ENCODE data around the gene MIA2.
A peak's percentile ranks its signal among the peaks of the same experiment; 100 is the strongest.
"Not testable (repeated sequence)": the region's sequence is repeated elsewhere in the genome, so short reads cannot be mapped to it uniquely, and the experiment has no call there.

The MIA2 gene

DNA sequence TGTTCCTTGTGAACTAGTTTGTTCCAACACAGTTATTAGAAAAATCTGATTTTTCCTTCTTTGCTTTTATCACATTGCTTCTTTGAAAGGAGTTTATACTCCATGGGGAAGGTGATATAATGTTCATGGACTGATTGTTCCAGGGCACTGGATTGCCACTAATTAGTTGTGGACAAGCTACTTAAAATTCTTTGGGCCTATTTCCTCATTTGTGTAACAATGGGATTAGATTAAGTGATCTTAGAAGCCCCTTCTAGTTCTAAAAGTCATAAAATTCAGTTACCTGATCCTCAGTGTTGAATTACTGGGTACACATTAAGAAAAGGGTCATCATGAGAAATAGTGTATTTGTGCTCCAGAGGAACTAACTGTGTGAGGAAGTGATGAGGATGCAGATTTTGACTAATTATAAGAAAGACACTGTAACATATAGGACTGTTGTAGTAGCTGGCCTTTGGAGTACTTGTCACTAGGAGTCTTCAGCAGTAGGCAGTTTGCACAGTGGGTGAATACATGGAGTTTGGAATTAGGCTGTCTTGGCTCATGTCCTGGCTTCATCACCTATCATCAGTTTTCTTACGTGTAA, 82.2 kb downstream of the MIA2 start:
- DNase-seq (ENCODE audit: insufficient read length, low spot score) = no peak
- TF ChIP-seq POLR2A (IDR thresholded peaks at IDR 0.05; ENCODE audit: low read depth, low read length) = no peak
- no peak for FAIRE-seq

DNA sequence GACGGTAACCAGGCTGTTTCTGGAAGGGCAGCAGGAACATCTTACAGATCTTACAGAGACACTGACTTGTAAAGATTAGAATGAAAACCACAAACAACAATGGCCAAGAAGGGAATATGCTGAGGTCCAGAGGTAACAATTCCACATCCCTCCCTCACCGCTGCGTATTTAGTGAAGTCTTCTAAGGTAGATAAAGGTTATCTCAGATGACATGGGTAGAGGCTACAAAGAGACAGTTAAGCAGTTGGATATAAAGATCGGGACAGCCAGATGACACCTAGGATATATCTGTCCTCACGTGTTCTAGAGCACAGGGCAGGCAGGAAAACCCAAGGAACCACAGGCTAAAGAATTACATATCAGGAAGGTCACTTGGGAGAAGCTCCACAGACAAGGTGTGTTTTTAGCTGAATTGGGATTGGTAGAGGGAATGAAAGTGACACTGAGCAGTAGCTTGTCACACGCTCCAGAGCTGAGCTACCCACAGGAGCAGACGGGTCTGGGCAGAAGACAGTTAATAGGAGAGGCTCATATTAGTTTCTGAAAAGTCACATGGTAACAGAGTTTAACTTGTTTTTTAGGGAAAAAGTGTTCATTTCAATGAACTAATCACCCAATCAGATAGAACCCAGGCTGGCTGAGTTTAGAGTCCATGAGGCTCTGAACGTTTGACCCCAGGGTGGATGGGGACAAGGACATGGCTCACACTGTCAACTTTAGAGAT, 83.3 kb downstream of the MIA2 start:
- DNase-seq (ENCODE audit: insufficient read length, low spot score) (no peak), FAIRE-seq (no peak)
- TF ChIP-seq POLR2A (IDR thresholded peaks at IDR 0.05; ENCODE audit: low read depth, low read length) = no peak

DNA sequence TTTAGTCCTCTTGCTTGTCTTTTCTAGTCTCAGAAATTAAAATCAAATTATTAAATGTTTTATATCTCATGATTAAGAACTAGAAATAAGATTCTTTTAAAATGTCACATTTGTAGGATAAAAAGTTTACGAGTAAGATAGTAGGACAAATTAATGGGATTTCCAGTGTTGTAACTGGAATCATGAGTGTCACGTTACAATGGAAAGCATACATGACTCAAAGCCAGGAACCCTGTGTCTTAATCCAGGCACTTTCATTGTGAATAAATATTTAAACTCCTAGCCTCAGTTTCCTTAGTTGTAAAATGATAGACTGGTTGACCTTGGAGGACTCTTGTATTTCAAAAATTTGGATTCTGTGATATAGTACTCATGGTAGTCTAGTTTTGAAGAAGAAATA, 84.9 kb downstream of the MIA2 start:
- FAIRE-seq = no peak
- no peak for TF ChIP-seq POLR2A (IDR thresholded peaks at IDR 0.05; ENCODE audit: low read depth, low read length)

DNA sequence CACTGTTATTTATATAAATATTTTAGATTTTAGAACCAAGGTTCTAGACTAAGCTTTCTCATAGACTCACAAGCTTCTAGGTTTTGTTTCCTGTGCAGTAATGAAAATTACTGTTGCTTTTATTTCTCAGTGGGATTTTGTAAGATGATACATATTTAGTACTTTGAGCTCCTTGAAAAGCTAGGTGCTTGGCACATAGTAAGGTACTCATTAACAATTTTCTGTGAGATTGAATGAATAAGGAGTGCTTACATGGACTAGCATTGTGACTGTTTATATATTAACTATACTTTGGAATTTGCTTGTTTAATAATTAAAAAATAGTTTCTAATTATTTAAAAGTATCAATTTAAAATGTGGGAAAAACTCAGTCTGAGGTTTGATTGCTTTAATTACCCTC, 85.7 kb downstream of the MIA2 start:
- TF ChIP-seq POLR2A (IDR thresholded peaks at IDR 0.05; ENCODE audit: low read depth, low read length) = no peak
- no peak for DNase-seq (ENCODE audit: insufficient read length, low spot score)
- FAIRE-seq = no peak

More for the DNA sequence above, 84.9 kb downstream of the MIA2 start:
- no peak for DNase-seq (ENCODE audit: insufficient read length, low spot score)

DNA sequence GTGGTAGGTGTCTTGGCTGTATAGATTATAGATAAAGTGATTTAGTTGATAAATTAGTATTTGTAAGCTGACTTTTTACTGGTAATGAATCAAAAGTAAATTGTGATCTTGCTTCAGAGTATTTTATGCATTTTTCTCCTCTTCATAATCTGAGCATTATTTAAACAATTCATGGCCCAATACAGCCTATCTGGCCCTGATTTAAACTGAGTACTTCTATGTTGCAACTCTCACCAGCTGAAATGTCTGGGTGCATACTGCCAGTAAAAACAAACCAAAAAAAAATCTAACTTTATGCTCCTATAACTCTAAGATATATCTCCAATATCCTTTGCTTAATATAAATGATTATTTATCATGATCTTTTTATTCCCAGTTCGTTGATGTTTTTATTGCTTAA, 86.6 kb downstream of the MIA2 start:
- no peak for TF ChIP-seq POLR2A (IDR thresholded peaks at IDR 0.05; ENCODE audit: low read depth, low read length)
- DNase-seq (ENCODE audit: insufficient read length, low spot score) (no peak), FAIRE-seq (no peak)

DNA sequence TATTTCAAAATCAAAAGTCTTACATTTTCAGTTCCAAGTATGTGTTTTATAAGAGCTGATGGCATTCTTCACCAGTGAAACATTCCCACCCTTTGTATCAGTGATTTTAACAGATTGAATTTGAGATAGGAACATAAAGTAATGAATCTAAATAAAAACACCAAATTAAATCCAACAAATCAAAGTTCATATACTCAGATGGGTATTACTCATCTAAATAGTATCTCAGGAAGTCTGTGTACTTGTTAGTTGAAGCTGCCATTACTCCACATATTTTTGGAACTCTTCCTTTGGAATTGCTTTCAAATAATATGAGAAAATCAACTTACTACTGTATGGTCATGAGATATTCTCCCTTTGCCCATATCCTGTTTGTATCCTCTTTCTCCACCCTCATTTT, 89.1 kb downstream of the MIA2 start:
- no peak for FAIRE-seq
- DNase-seq (ENCODE audit: insufficient read length, low spot score) = no peak
- no peak for TF ChIP-seq POLR2A (IDR thresholded peaks at IDR 0.05; ENCODE audit: low read depth, low read length)

DNA sequence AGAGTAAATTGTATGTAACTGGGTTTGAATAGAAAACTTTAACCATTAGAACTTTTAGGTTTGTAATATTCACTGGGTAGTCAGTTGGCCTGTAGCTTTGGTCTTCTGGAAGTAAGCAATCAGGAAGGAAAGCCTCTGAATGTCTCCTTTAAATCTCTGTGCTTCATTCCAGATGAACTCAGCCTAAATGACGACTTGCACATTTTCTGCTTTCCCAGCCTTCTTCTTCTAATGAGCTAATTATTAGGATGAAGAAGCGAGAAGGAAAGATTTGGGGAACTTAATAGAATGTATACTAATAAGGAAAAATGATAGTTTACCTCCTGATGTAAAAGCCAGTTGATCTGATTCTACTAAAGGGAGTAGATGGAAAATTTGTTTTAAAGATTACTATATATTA, 90.4 kb downstream of the MIA2 start:
- FAIRE-seq (no peak), DNase-seq (ENCODE audit: insufficient read length, low spot score) (no peak)
- TF ChIP-seq POLR2A (IDR thresholded peaks at IDR 0.05; ENCODE audit: low read depth, low read length) = no peak

DNA sequence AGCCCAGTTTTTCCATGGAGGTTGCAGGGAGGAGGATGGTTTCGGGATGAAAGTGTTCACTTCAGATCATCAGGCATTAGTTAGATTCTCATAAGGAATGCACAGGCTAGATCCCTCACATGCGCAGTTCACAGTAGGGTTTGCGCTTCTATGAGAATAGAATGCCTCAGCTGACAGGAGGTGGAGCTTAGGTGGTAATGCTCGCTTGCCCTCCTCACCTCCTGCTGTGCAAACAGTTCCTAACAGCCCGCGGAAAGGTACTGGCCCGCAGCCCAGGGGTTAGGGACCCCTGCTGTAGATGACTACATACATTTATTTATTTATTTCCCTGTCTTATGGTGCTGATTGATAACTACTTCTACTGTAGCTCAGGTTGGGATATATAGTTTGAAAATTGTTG, 105.3 kb downstream of the MIA2 start:
- FAIRE-seq = no peak
- DNase-seq (ENCODE audit: insufficient read length, low spot score) = peak; percentile 2

DNA sequence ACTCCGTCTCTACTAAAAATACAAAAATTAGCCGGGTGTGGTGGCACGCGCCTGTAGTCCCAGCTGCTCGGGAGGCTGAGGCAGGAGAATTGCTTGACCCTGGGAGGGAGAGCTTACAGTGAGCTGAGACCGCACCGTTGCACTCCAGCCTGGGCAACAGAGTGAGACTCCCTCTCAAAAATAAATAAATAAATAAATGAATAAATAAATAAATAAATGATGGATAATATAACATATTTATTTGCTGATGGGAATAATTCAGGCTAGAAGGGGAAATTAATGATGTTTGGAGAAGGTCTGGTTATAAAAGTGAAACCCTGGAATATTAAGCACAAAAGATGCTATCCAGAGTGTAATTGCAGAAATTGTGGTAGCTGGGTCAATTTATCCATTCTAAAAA, 107.4 kb downstream of the MIA2 start:
- FAIRE-seq; DNase-seq (ENCODE audit: insufficient read length, low spot score): not testable (repeated sequence)

More for the DNA sequence above, 105.3 kb downstream of the MIA2 start:
- no peak for TF ChIP-seq POLR2A (IDR thresholded peaks at IDR 0.05; ENCODE audit: low read depth, low read length)

DNA sequence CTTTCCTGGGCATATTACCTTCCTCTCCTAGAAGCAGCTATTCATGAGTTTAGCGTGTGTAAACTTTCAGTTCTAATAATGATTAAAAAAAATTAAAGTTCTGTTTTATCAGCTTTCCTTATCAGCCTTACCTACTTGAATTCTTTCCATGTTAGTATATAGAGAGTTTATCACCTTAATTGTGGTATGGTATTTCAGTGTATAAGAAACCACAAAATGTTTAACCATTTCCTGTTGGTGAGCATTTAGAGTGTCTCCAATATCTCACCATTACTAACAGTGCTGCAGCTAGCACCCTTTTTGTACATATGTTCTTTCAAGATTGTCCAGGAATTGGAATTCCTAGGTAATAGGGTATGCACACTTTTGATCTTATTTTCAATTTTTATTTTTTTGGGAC, 109.1 kb downstream of the MIA2 start:
- no peak for TF ChIP-seq POLR2A (IDR thresholded peaks at IDR 0.05; ENCODE audit: low read depth, low read length)
- DNase-seq (ENCODE audit: insufficient read length, low spot score) (no peak), FAIRE-seq (no peak)

DNA sequence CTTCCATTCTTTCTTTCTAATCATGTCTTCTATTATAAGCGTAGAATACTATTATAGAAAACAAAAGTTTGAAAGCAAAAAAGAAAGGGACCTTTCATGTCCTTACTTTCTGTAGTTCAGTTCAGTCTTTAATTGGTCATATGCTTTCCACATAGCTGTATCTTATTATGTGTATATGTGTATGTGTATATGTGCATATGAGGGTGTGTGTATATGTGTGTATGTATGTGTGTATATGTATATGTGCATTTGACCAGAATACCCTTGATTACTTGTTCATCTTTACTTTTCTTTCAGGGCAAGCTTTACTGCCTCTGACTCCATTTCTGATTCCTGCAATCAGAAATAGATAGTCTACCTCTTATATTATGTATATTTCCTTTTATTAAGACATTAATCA, 109.9 kb downstream of the MIA2 start:
- no peak for FAIRE-seq
- no peak for TF ChIP-seq POLR2A (IDR thresholded peaks at IDR 0.05; ENCODE audit: low read depth, low read length)
- DNase-seq (ENCODE audit: insufficient read length, low spot score) = no peak

DNA sequence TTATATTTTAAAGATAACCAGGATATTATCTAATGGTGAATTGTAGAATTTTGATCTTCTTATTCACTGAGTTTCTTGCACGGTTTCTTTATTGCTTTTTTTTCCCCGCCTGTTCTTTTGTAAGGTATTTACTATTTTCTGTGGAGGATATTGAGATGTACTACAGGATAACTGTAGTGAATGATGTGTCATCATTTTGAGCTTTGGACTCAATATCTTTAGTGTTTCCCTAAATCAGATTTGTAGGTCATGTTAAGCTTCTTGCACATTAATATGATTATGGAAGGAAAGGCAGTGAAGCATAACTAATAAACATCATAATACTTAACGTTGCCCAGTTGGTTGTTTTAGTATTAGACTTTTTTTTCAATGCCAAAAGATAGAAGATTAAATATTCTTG, 117.2 kb downstream of the MIA2 start:
- DNase-seq (ENCODE audit: insufficient read length, low spot score) (no peak), FAIRE-seq (no peak)
- TF ChIP-seq POLR2A (IDR thresholded peaks at IDR 0.05; ENCODE audit: low read depth, low read length) = no peak

DNA sequence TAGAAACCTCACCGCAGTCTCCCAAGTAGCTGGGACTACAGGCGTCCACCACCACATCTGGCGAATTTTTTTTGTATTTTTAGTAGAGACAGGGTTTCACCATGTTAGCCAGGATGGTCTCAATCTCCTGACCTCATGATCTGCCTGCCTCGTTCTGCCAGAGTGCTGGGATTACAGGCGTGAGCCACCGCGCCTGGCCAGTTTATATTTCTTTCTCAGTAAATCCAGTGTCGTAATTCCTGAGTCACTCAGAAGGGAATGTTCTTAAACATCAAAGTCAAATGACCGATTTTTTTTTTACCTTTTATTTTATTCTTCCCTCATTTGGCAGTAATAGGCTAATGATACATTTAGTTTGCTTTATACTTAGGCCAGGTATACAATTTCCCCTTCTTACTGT, 118.0 kb downstream of the MIA2 start:
- no peak for TF ChIP-seq POLR2A (IDR thresholded peaks at IDR 0.05; ENCODE audit: low read depth, low read length)
- DNase-seq (ENCODE audit: insufficient read length, low spot score) (no peak), FAIRE-seq (no peak)

DNA sequence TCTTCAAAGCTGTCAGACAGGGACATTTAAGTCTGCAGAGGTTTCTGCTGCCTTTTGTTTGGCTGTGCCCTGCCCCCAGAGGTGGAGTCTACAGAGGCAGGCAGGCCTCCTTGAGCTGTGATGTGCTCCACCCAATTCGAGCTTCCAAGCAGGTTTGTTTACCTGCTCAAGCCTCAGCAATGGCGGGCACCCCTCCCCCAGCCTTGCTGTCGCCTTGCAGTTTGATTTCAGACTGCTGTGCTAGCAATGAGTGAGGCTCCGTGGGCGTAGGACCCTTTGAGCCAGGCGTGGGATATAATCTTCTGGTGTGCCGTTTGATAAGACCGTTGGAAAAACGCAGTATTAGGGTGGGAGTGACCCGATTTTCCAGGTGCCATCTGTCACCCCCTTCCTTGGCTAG, 125.4 kb downstream of the MIA2 start:
- DNase-seq (ENCODE audit: insufficient read length, low spot score); FAIRE-seq: not testable (repeated sequence)

DNA sequence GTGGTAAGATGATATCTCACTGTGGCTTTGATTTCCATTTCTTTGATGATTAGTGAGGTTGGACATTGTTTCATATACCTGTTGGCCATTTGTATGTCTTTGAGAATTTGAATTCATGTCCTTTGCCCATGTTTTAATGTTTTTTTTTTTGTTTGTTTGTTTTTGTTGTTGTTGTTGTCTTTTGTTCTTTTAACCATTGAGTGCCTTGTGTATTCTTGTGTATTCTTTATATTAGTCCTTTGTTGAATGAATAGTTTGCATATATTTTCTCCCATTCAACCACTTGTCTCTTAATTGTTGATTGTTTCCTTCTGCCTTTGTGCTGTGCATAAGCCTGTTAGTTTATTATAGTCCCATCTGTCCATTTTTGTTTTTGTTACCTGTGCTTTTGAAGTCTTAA, 126.6 kb downstream of the MIA2 start:
- no peak for DNase-seq (ENCODE audit: insufficient read length, low spot score)
- TF ChIP-seq POLR2A (IDR thresholded peaks at IDR 0.05; ENCODE audit: low read depth, low read length) = no peak
- no peak for FAIRE-seq

DNA sequence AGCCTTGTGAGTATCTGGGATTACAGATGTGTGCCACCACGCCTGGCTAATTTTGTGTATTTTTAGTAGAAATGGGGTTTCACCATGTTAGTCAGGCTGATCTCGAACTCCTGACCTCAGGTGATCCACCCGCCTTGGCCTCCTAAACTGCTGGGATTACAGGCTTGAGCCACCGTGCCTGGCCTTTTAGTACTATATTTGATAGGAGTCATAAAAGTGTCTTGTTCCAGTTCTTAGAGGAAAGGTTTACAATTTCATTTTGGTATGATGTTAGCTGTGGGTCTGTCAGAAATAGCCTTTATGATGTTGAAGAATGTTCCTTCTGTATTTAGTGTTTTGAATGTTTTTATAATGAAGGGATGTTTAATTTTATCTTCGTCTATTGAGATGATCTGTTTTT, 127.8 kb downstream of the MIA2 start:
- DNase-seq (ENCODE audit: insufficient read length, low spot score); FAIRE-seq: not testable (repeated sequence)
